Measurements from ENCODE around the gene CCNG2. TPM values are rescaled to one million over a fixed set of nuclear protein-coding genes. Genes with fewer than 3 reads are reported as not detected.

The CCNG2 gene
- total and polyA plus RNA-seq, 2 of the 4 experiments (the other 2 are of a cell fraction): 11.3 to 14.9 TPM

DNA sequence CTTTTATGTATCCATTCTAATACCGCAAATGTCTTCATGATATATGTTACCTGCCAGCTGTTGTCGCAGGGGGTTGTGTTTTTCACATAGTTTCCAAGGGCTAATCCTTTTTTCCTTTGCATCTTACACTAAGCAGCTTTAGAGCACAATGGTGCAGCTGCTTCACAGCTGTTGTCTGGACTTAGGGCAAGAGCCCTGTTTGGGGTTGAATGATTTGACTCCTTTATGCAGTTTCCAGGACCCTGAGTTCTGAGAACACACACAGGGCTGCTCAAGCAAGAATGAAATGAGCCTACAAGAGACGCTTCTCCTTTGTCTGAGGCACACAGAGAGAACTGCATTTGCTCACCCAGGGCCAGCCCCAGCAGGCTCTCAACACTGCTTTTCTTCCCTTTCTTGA, 20.2 kb downstream of the CCNG2 start:
- Histone ChIP-seq H3K4ac (ENCODE audit: low read depth, low read length) (no peak overlapping the region), H3K4me3 (ENCODE audit: insufficient read depth, low read depth, low read length) (no peak overlapping the region), H4K8ac (ENCODE audit: low read depth in 2 of 2, low read length in 2 of 2) (no peak overlapping the region), H3K27me3 (ENCODE audit: control insufficient read depth, insufficient read depth, low read length) (peaks cover 66% of the 10 kb centered on the region), H2BK120ac (ENCODE audit: low read depth, low read length) (no peak overlapping the region), H3K4me2 (ENCODE audit: low read depth, low read length) (no peak overlapping the region), H2AK9ac (replicated peaks; ENCODE audit: low read depth, low read length, poor library complexity) (no peak overlapping the region), H2BK20ac (ENCODE audit: low read depth, low read length) (no peak overlapping the region), H3K36me3 (ENCODE audit: control insufficient read depth, insufficient read depth, low read length) (no peaks in the 10 kb centered on the region), H2AK5ac (ENCODE audit: low read depth, low read length) (no peak overlapping the region), H3K23ac (ENCODE audit: low read depth, low read length) (no peak overlapping the region), H3K4me1 (ENCODE audit: control insufficient read depth, insufficient read depth, low read length) (peaks cover 7% of the 10 kb centered on the region), H3K14ac (replicated peaks; ENCODE audit: low read depth, low read length) (no peak overlapping the region), H3K27ac (ENCODE audit: insufficient read depth, low read length) (no peak overlapping the region), H2AFZ (replicated peaks; ENCODE audit: low read length, poor library complexity) (no peak overlapping the region), H3K79me1 (ENCODE audit: low read depth in 1 of 2, low read length in 2 of 2) (0 out of 4 replicates have a peak, but pooled peaks cover 0 to 4% of the 10 kb centered on the region in 2 experiments), H2BK15ac (ENCODE audit: low read depth, low read length) (no peak overlapping the region), H3K56ac (ENCODE audit: extremely low read depth, insufficient read depth, low read length) (no peak overlapping the region), H2BK5ac (ENCODE audit: low read depth, low read length, poor library complexity, severe bottlenecking) (no peak overlapping the region), H3K9me1 (ENCODE audit: insufficient read depth, low read length) (peaks cover 7% of the 10 kb centered on the region), H4K91ac (ENCODE audit: insufficient read depth, low read depth, low read length) (no peak overlapping the region), H3K18ac (ENCODE audit: low read depth, low read length) (no peak overlapping the region), H4K20me1 (ENCODE audit: insufficient read depth, low read length) (peaks cover 5% of the 10 kb centered on the region; the same call in 1 of the 2 replicates), H3K9ac (ENCODE audit: low read depth, low read length) (no peak overlapping the region), H4K5ac (ENCODE audit: low read depth, low read length) (no peak overlapping the region), H3K9me3 (ENCODE audit: control insufficient read depth, insufficient read depth, low read length) (no peaks in the 10 kb centered on the region)
- in situ Hi-C loops (cut with MboI; ENCODE audit: low sequenced_read_pairs): no loop called here
- WGBS, 2 experiments (ENCODE audit: extremely low coverage in 2 of 2, insufficient read length in 1 of 2): no CpG with 5 or more reads among the region's 3 CpGs
- intact Hi-C loops (cut with micrococcal nuclease): no loop called here
- no peak for TF ChIP-seq MAZ (IDR thresholded peaks at IDR 0.05; ENCODE audit: borderline replicate concordance, low read depth, low read length)
- TF ChIP-seq, protein P1, sequence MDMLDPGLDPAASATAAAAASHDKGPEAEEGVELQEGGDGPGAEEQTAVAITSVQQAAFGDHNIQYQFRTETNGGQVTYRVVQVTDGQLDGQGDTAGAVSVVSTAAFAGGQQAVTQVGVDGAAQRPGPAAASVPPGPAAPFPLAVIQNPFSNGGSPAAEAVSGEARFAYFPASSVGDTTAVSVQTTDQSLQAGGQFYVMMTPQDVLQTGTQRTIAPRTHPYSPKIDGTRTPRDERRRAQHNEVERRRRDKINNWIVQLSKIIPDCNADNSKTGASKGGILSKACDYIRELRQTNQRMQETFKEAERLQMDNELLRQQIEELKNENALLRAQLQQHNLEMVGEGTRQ (IDR thresholded peaks at IDR 0.05; ENCODE audit: low read depth, low read length): no peak
- no peak for TF ChIP-seq RFX5 (IDR thresholded peaks at IDR 0.05; ENCODE audit: low read depth, low read length)
- no peak for TF ChIP-seq POLR2A (IDR thresholded peaks at IDR 0.05; ENCODE audit: low read depth, low read length)
- TF ChIP-seq NFE2L2 (IDR thresholded peaks at IDR 0.05; ENCODE audit: low read depth, low read length): no peak
- no peak for TF ChIP-seq BHLHE40 (IDR thresholded peaks at IDR 0.05; ENCODE audit: low read depth, low read length)
- TF ChIP-seq MXI1 (IDR thresholded peaks at IDR 0.05; ENCODE audit: borderline replicate concordance, low read depth, low read length): no peak
- TF ChIP-seq MAFK (IDR thresholded peaks at IDR 0.05; ENCODE audit: low read depth, low read length): no peak
- TF ChIP-seq RAD21 (IDR thresholded peaks at IDR 0.05; ENCODE audit: low read length): no peak
- no peak for TF ChIP-seq SMC3 (IDR thresholded peaks at IDR 0.05; ENCODE audit: low read depth, low read length)
- TF ChIP-seq FOS (IDR thresholded peaks at IDR 0.05; ENCODE audit: low read depth, low read length): no peak
- TF ChIP-seq, protein P2, sequence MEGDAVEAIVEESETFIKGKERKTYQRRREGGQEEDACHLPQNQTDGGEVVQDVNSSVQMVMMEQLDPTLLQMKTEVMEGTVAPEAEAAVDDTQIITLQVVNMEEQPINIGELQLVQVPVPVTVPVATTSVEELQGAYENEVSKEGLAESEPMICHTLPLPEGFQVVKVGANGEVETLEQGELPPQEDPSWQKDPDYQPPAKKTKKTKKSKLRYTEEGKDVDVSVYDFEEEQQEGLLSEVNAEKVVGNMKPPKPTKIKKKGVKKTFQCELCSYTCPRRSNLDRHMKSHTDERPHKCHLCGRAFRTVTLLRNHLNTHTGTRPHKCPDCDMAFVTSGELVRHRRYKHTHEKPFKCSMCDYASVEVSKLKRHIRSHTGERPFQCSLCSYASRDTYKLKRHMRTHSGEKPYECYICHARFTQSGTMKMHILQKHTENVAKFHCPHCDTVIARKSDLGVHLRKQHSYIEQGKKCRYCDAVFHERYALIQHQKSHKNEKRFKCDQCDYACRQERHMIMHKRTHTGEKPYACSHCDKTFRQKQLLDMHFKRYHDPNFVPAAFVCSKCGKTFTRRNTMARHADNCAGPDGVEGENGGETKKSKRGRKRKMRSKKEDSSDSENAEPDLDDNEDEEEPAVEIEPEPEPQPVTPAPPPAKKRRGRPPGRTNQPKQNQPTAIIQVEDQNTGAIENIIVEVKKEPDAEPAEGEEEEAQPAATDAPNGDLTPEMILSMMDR (conservative IDR thresholded peaks at IDR 0.05; ENCODE audit: low read depth, low read length): no peak
- TF ChIP-seq, protein P3, sequence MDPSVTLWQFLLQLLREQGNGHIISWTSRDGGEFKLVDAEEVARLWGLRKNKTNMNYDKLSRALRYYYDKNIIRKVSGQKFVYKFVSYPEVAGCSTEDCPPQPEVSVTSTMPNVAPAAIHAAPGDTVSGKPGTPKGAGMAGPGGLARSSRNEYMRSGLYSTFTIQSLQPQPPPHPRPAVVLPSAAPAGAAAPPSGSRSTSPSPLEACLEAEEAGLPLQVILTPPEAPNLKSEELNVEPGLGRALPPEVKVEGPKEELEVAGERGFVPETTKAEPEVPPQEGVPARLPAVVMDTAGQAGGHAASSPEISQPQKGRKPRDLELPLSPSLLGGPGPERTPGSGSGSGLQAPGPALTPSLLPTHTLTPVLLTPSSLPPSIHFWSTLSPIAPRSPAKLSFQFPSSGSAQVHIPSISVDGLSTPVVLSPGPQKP (IDR thresholded peaks at IDR 0.05; ENCODE audit: borderline replicate concordance, low read depth, low read length): no peak
- ATAC-seq (ENCODE audit: low read depth) (no peak), DNase-seq (no peak)
- ChIA-PET POLR2A (ENCODE audit: unreplicated experiment) (no interaction called here), CTCF (no interaction called here)
- no TSS peak for BruUV-seq (replicated peaks)
- dilution Hi-C loops (cut with HindIII; ENCODE audit: low sequenced_read_pairs, unreplicated experiment): no loop called here

Measured in IMR-90 (cell line).